ENCODE results near the gene AK8. TPM values are rescaled to one million over a fixed set of nuclear protein-coding genes. Genes with fewer than 3 reads are reported as not detected.

Gene AK8
- total RNA-seq, 1 donor from 2014 or later, result 2.0 TPM

DNA sequence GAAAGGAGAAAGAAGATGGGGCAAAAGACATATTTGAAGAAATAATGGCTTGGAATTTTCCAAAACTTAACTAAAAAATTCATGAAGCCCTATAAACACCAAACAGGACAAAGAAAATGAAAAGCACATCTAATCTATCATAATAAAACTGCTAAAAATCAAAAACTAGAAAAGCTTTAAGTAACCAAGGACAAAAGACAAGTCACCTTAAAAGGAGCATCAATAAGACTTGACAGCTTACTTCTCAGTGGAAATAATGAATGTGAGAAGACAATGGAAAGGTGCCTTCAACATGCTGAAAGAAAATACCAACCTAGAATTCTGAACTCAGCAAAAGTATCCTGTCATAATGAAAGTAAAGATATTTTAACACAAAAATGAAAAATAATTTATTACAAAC is 180.9 kb downstream of the AK8 start:
- H3K4me3 ChIP-seq (ENCODE audit: low read depth, low read length), result no peak overlapping the region
- TF ChIP-seq, protein P1, sequence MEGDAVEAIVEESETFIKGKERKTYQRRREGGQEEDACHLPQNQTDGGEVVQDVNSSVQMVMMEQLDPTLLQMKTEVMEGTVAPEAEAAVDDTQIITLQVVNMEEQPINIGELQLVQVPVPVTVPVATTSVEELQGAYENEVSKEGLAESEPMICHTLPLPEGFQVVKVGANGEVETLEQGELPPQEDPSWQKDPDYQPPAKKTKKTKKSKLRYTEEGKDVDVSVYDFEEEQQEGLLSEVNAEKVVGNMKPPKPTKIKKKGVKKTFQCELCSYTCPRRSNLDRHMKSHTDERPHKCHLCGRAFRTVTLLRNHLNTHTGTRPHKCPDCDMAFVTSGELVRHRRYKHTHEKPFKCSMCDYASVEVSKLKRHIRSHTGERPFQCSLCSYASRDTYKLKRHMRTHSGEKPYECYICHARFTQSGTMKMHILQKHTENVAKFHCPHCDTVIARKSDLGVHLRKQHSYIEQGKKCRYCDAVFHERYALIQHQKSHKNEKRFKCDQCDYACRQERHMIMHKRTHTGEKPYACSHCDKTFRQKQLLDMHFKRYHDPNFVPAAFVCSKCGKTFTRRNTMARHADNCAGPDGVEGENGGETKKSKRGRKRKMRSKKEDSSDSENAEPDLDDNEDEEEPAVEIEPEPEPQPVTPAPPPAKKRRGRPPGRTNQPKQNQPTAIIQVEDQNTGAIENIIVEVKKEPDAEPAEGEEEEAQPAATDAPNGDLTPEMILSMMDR (IDR thresholded peaks at IDR 0.05; ENCODE audit: insufficient read depth, low read length, poor library complexity, severe bottlenecking), result no peak
- H3K36me3 ChIP-seq (ENCODE audit: control insufficient read depth, insufficient read depth, low read length), result no peaks in the 10 kb centered on the region
- no peaks in the 10 kb centered on the region for H3K27me3 ChIP-seq (ENCODE audit: control insufficient read depth, insufficient read depth, low read length)
- DNase-seq (ENCODE audit: low read depth), result no peak

DNA sequence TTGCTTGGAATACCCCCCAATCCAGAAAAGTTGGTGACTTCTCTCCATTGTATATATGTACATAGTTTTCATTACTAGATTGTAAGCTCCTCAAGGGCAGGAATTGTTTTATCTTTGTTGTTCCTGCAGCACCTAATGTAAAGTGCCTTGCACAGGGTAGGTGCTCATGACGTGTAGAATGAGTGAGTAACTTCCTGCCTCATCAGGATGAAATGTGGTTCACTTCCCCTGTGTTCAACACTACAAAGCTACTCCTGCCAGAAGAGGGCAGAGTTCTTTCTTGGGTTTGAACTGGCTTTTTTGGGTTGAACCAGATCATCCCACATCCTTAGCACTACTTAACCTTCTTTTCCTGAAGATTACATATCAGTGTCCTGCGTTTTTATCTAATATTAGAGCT is 183.9 kb downstream of the AK8 start:
- Histone ChIP-seq H3K36me3 (ENCODE audit: control insufficient read depth, insufficient read depth, low read length) (no peaks in the 10 kb centered on the region), H3K4me3 (ENCODE audit: low read depth, low read length) (no peak overlapping the region), H3K27me3 (ENCODE audit: control insufficient read depth, insufficient read depth, low read length) (no peaks in the 10 kb centered on the region)
- no peak for DNase-seq (ENCODE audit: low read depth)
- TF ChIP-seq, protein P1 (IDR thresholded peaks at IDR 0.05; ENCODE audit: insufficient read depth, low read length, poor library complexity, severe bottlenecking), result no peak

DNA sequence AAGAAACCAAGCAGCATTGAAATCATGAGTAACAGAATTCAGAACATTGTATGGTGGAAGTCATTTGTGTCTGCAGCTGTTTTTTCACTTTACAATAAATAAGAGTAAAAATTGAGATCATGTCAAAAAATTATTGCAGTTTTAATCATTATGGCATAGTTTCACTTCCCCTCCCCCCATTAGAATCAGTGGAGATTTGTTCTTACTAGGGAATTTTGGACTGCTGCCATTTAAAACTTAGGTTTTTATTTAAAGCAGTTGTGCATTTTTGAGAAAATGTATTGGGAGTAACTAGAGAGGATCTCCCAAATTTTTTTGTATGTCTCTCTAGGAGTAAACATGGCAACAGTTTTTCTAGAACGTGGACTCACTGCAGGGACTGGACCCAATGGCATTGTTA is 187.4 kb downstream of the AK8 start:
- Histone ChIP-seq H3K36me3 (ENCODE audit: control insufficient read depth, insufficient read depth, low read length) (no peaks in the 10 kb centered on the region), H3K27me3 (ENCODE audit: control insufficient read depth, insufficient read depth, low read length) (no peaks in the 10 kb centered on the region), H3K4me3 (ENCODE audit: low read depth, low read length) (no peak overlapping the region)
- TF ChIP-seq, protein P1 (IDR thresholded peaks at IDR 0.05; ENCODE audit: insufficient read depth, low read length, poor library complexity, severe bottlenecking), result no peak
- DNase-seq (ENCODE audit: low read depth), result no peak

DNA sequence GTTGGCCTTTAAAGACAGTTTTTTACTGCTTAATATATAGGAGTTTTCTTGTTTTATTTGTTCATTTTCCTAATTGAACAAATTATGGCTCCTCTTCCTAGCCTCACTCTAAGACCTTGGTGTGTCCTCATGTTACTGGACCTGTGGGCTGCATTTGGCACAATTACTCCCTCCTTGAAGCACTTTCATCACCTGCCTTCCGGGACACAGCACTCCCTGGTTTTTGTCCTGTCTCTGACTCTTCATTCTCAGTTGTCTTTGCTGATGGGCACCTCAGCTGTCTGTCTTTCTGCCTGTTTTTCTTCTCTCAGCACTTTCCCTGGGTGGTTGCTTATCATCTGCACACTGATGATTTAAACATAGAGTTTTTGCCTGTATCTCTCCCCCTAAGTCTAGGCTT is 194.2 kb downstream of the AK8 start:
- Histone ChIP-seq H3K27me3 (ENCODE audit: control insufficient read depth, insufficient read depth, low read length) (no peaks in the 10 kb centered on the region), H3K36me3 (ENCODE audit: control insufficient read depth, insufficient read depth, low read length) (peaks cover 3% of the 10 kb centered on the region), H3K4me3 (ENCODE audit: low read depth, low read length) (no peak overlapping the region)
- TF ChIP-seq, protein P1 (IDR thresholded peaks at IDR 0.05; ENCODE audit: insufficient read depth, low read length, poor library complexity, severe bottlenecking), result no peak
- DNase-seq (ENCODE audit: low read depth), result no peak

DNA sequence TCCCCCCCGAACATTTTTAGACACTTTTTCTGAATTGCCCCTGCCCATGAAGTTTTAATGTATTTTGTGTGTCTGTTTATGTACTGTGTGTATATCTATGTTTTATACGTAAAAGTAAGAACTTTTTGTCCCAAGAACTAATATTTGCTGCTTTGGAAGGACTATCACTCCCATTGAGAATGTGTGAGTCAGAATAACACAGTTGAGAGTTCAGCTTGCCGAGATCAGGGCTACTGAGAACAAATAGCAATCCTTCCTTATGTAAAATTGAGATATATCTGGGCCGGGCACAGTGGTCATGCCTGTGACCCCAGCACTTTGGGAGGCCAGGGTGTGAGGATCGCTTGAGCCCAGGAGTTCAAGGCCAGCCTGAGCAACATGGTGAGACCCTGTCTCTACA is 196.5 kb downstream of the AK8 start:
- H3K4me3 ChIP-seq (ENCODE audit: low read depth, low read length), result no peak overlapping the region
- TF ChIP-seq, protein P1 (IDR thresholded peaks at IDR 0.05; ENCODE audit: insufficient read depth, low read length, poor library complexity, severe bottlenecking), result no peak
- no peak for DNase-seq (ENCODE audit: low read depth)
- H3K27me3 ChIP-seq (ENCODE audit: control insufficient read depth, insufficient read depth, low read length), result no peaks in the 10 kb centered on the region
- peaks cover 6% of the 10 kb centered on the region for H3K36me3 ChIP-seq (ENCODE audit: control insufficient read depth, insufficient read depth, low read length)

DNA sequence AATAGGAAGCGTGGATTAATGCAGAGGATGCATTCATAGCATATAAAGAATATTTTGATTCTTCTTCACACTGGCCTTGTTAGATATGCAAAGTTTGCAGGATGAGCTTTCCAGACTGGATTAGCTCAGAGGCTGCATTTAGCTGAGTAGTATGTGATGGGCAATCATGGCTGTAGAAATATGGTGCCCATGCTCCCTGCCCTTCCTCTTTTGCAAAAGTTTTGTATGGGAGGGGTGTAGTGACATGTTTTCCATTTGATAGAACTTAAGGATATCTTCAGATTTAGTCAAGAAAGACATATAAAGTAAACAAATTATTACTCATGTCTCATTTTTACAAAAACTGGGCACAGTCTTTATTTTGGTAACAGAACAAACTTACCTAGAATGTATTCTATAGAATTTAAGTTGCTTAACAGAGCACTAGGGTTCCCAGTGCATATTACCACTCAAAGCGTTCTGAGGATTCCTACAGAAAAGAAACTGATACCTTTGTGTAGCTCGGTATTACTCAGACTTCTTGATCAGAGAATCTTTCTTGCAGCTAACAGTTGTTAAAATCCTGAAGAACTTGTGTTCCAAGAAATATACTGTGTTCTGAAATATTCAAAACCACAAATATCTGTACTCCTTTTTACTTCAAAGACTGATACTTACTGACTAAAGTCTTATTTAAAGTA is 198.0 kb downstream of the AK8 start:
- Histone ChIP-seq H3K36me3 (ENCODE audit: control insufficient read depth, insufficient read depth, low read length) (peaks cover 6% of the 10 kb centered on the region), H3K27me3 (ENCODE audit: control insufficient read depth, insufficient read depth, low read length) (no peaks in the 10 kb centered on the region), H3K4me3 (ENCODE audit: low read depth, low read length) (no peak overlapping the region)
- no peak for DNase-seq (ENCODE audit: low read depth)
- TF ChIP-seq, protein P1 (IDR thresholded peaks at IDR 0.05; ENCODE audit: insufficient read depth, low read length, poor library complexity, severe bottlenecking), result no peak

All from kidney epithelial cell (primary cell).